T-cell (primary cell): ENCODE measurements around the gene PARD3. TPM values are rescaled to one million over a fixed set of nuclear protein-coding genes. Genes with fewer than 3 reads are reported as not detected.

ENCODE experiments used
- ATAC-seq, 4 experiments: fragments of 200-7000 bp in 3 of 4; fragments of 150-1000 bp in 1 of 4; cut with Tn5 transposase; replicated peaks in 1 of 4; 1 replicate in 3 of 4; 2 replicates in 1 of 4; pipeline ENCODE4 v1.10.0; 2021; ENCODE audit warnings: moderate library complexity in 3 of 4, mild to moderate bottlenecking in 2 of 4, moderate number of reproducible peaks in 1 of 4
- CTCF ChIA-PET, 2 donors: fragments of 300-600 bp; sonication (Branson Sonifier 250); formaldehyde crosslinking; loops; one replicate each; lab custom pipeline; 2022; ENCODE audit warnings: antibody characterized with exemption in 2 of 2; lab: Charles Lee
- POLR2A ChIA-PET, 2 donors: fragments of 300-600 bp; sonication (Branson Sonifier 250); formaldehyde crosslinking; loops; one replicate each; lab custom pipeline; 2022; ENCODE audit warnings: antibody characterized with exemption in 2 of 2; lab: Charles Lee
- DNase-seq, 35 experiments: peaks; one replicate each; pipeline versions ENCODE4 v3.0.0 to v3.0.0-alpha.2; 2013 to 2023
- H3K27ac ChIP-seq: one replicate; pipeline ENCODE4 v1.5.1; 2013; ENCODE audit warnings: low read length
- H3K27me3 ChIP-seq, 2 experiments: replicated peaks in 1 of 2; 1 replicate in 1 of 2; 2 replicates in 1 of 2; pipeline versions ENCODE4 v1.6.1 to v1.7.0; 2013; ENCODE audit warnings: low read length in 1 of 2, mixed read lengths in 1 of 2; ENCODE audit not compliant: control insufficient read depth in 2 of 2, insufficient read depth in 2 of 2; ENCODE audit errors: extremely low read depth in 1 of 2
- H3K36me3 ChIP-seq, 2 donors: 1 replicate in 1 of 2; 2 replicates in 1 of 2; pipeline versions ENCODE4 v1.6.1 to v1.7.0; 2013; ENCODE audit warnings: low read length in 1 of 2; ENCODE audit not compliant: control insufficient read depth in 2 of 2, insufficient read depth in 1 of 2; ENCODE audit errors: extremely low read depth in 1 of 2
- H3K4me1 ChIP-seq, 2 experiments: 1 replicate in 1 of 2; 2 replicates in 1 of 2; pipeline versions ENCODE4 v1.6.1 to v1.7.0; 2013; ENCODE audit warnings: low read length in 2 of 2, mixed read lengths in 1 of 2; ENCODE audit not compliant: insufficient read depth in 2 of 2, control insufficient read depth in 1 of 2; ENCODE audit errors: extremely low read depth in 1 of 2
- H3K4me3 ChIP-seq, 2 donors: 1 replicate in 1 of 2; 2 replicates in 1 of 2; pipeline versions ENCODE4 v1.5.1 to v1.7.0; 2013; ENCODE audit warnings: mild to moderate bottlenecking in 2 of 2, low read length in 1 of 2, moderate library complexity in 1 of 2; ENCODE audit not compliant: control insufficient read depth in 1 of 2; ENCODE audit errors: extremely low read depth in 1 of 2
- H3K9me3 ChIP-seq: 2 replicates; pipeline ENCODE4 v1.7.0; 2013
- H3K27ac Mint-ChIP-seq, 2 donors: one replicate each; pipeline ENCODE4 v1.8.0; 2020 to 2021; ENCODE audit warnings: mild to moderate bottlenecking in 2 of 2, mixed read lengths in 2 of 2
- H3K27me3 Mint-ChIP-seq, 2 donors: one replicate each; pipeline ENCODE4 v1.8.0; 2021 to 2022; ENCODE audit warnings: mixed read lengths in 2 of 2
- H3K36me3 Mint-ChIP-seq: one replicate; pipeline ENCODE4 v1.8.0; 2021; ENCODE audit warnings: mixed read lengths
- H3K4me1 Mint-ChIP-seq, 3 donors: one replicate each; pipeline ENCODE4 v1.8.0; 2020 to 2022; ENCODE audit warnings: mixed read lengths in 3 of 3, mild to moderate bottlenecking in 1 of 3
- H3K4me3 Mint-ChIP-seq, 3 donors: one replicate each; pipeline ENCODE4 v1.8.0; 2020 to 2022; ENCODE audit warnings: mild to moderate bottlenecking in 3 of 3, mixed read lengths in 3 of 3, moderate library complexity in 3 of 3
- H3K9me3 Mint-ChIP-seq, 3 donors: one replicate each; pipeline ENCODE4 v1.8.0; 2020 to 2022; ENCODE audit warnings: mixed read lengths in 3 of 3
- WGBS: methylation state at CpG from one replicate; pipeline ENCODE4 v1.1.5; 2013; ENCODE audit warnings: missing lambda C conversion rate; ENCODE audit not compliant: insufficient coverage; 5-methylcytosine and 5-hydroxymethylcytosine counted together
- total RNA-seq, 35 experiments: library from RNA in 6 of 35; stranded (reverse) in 6 of 35; fragments of 120-200 nt in 1 of 35; gene quantifications; one replicate each; pipeline versions ENCODE4 v1.2.1 to v1.2.4 and lab custom pipeline; 2013 to 2026

Gene PARD3
- total RNA-seq, 5 donors from 2014 or later (not counting 1 experiment from before 2014, with no cell fraction given) = 0.36 to 0.92 (median 0.65) TPM

DNA sequence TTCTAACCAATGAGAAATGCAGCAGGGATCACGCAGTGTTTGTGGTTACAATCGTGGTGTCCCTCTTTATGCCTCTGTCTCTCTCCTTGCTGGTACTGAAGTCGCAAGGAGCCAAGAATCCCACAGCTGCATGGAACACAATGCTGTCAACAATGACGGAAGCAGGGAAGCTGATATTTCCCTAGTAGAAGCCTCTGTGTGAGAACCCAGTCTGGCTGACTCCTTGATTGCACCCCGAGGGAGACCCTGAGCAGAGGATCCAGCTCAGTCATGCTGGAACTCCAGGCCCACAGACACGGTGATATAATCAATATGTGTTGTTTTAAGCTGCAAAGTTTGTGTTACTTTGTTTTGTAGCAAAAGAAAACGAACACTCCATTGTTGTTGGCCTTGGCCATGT, 677.9 kb downstream of the PARD3 start:
- DNase-seq = no peak
- H3K27ac Mint-ChIP-seq = no peak overlapping the region
- H3K27me3 Mint-ChIP-seq = peaks cover 0 to 8% of the 10 kb centered on the region in 2 donors
- H3K36me3 Mint-ChIP-seq = no peaks in the 10 kb centered on the region
- Histone ChIP-seq H3K4me3 (no peak overlapping the region), H3K9me3 (no peaks in the 10 kb centered on the region), H3K27me3 (peaks cover 0 to 4% of the 10 kb centered on the region in 2 experiments), H3K27ac (no peak overlapping the region), H3K4me1 (peaks cover 0 to 19% of the 10 kb centered on the region in 2 experiments), H3K36me3 (no peaks in the 10 kb centered on the region)
- ChIA-PET POLR2A (no interaction called here), CTCF (interaction anchor here in 1 of 2 donors (0.6 kb wide), 1 partner anchor 114 kb away, joined by 3 read pairs; no protein-coding TSS in a partner anchor)
- WGBS = 65% methylated on average over 6 of the region's 7 CpGs
- peaks cover 0 to 8% (median 0%) of the 10 kb centered on the region in 3 donors for H3K4me1 Mint-ChIP-seq
- H3K4me3 Mint-ChIP-seq = no peak overlapping the region
- H3K9me3 Mint-ChIP-seq = no peaks in the 10 kb centered on the region
- no peak for ATAC-seq

DNA sequence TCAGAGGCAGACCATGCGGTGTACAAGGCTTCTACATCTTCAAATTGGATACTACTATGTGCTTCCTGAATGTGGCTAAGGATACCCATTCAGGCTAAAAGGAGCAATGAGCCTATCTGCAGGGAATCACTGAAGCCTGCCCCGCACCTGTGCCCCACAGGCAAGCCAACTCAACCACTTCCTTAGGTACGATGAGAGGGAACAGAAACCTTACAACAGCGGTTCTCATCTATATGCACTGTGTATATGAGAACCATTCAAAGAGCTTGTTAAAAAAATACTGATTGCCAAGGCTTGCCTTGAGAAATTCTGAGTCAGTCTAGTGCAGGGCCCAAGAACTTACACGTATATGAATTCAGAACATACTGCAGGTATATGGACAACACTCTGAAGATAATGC, 679.6 kb downstream of the PARD3 start:
- Mint-ChIP-seq H3K36me3 (no peaks in the 10 kb centered on the region), H3K4me1 (peaks cover 0 to 8% (median 0%) of the 10 kb centered on the region in 3 donors), H3K27ac (no peak overlapping the region), H3K9me3 (no peaks in the 10 kb centered on the region), H3K27me3 (peaks cover 0 to 8% of the 10 kb centered on the region in 2 donors), H3K4me3 (no peak overlapping the region)
- H3K4me1 ChIP-seq = peaks cover 0 to 19% of the 10 kb centered on the region in 2 experiments
- no peak overlapping the region for H3K4me3 ChIP-seq
- no peak overlapping the region for H3K27ac ChIP-seq
- no peak for DNase-seq
- no peaks in the 10 kb centered on the region for H3K9me3 ChIP-seq
- ChIA-PET POLR2A (no interaction called here), CTCF (no interaction called here)
- no peak for ATAC-seq
- no peaks in the 10 kb centered on the region for H3K36me3 ChIP-seq
- WGBS = 60% methylated on average over 2 of the region's 5 CpGs
- peaks cover 0 to 4% of the 10 kb centered on the region in 2 experiments for H3K27me3 ChIP-seq

- Histone ChIP-seq H3K4me1 (peaks cover 0 to 19% of the 10 kb centered on the region in 2 experiments), H3K27ac (no peak overlapping the region), H3K4me3 (no peak overlapping the region), H3K27me3 (peaks cover 0 to 4% of the 10 kb centered on the region in 2 experiments), H3K9me3 (no peaks in the 10 kb centered on the region), H3K36me3 (no peaks in the 10 kb centered on the region)
- ChIA-PET POLR2A (no interaction called here), CTCF (no interaction called here)
- peaks cover 0 to 4% (median 0%) of the 10 kb centered on the region in 3 donors for H3K9me3 Mint-ChIP-seq
- peaks cover 0 to 15% of the 10 kb centered on the region in 2 donors for H3K27me3 Mint-ChIP-seq
- H3K4me1 Mint-ChIP-seq = peaks cover 0 to 8% (median 0%) of the 10 kb centered on the region in 3 donors
- no peak for DNase-seq
- 40% methylated on average over 1 of the region's 1 CpG for WGBS
- no peaks in the 10 kb centered on the region for H3K36me3 Mint-ChIP-seq
- H3K27ac Mint-ChIP-seq = no peak overlapping the region
- H3K4me3 Mint-ChIP-seq = no peak overlapping the region
- no peak for ATAC-seq
Measured at GRCh38 chr10:34134602-34135001, 680.5 kb downstream of the PARD3 start.

GRCh38 chr10:34133406-34133805, 681.7 kb downstream of the PARD3 start:
- H3K4me3 Mint-ChIP-seq = no peak overlapping the region
- ChIA-PET CTCF (no interaction called here), POLR2A (no interaction called here)
- H3K27me3 Mint-ChIP-seq = peaks cover 0 to 15% of the 10 kb centered on the region in 2 donors
- peaks cover 0 to 8% (median 0%) of the 10 kb centered on the region in 3 donors for H3K4me1 Mint-ChIP-seq
- no CpG with 5 or more reads among the region's 5 CpGs for WGBS
- Histone ChIP-seq H3K4me3 (no peak overlapping the region), H3K9me3 (no peaks in the 10 kb centered on the region), H3K27me3 (peaks cover 0 to 4% of the 10 kb centered on the region in 2 experiments), H3K27ac (no peak overlapping the region), H3K36me3 (no peaks in the 10 kb centered on the region), H3K4me1 (peaks cover 0 to 19% of the 10 kb centered on the region in 2 experiments)
- ATAC-seq (no peak), DNase-seq (no peak)
- no peak overlapping the region for H3K27ac Mint-ChIP-seq
- peaks cover 0 to 4% (median 0%) of the 10 kb centered on the region in 3 donors for H3K9me3 Mint-ChIP-seq
- H3K36me3 Mint-ChIP-seq = no peaks in the 10 kb centered on the region

DNA sequence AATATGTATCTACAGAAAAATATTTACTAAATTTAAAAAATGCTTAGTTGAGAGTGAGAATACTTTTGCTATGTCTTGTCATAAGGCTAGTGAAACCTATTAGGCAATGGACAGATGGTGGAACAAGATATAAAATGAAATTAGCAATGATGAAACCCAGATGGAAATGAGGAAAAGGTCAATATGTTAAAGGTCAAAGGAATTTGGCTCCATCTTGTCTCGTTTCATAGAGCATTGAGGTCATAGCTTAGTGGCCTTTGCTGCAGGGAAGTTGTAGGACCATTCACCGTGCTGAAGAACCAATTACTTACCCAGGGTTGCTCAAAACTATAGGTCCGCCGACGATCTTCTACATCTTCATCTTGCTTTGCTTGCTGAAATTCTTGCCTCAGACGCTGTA, 683.9 kb downstream of the PARD3 start:
- WGBS = 64% methylated on average over 3 of the region's 6 CpGs
- peaks cover 0 to 4% of the 10 kb centered on the region in 2 experiments for H3K27me3 ChIP-seq
- no peaks in the 10 kb centered on the region for H3K36me3 ChIP-seq
- DNase-seq (no peak), ATAC-seq (no peak)
- no peaks in the 10 kb centered on the region for H3K9me3 ChIP-seq
- H3K4me3 ChIP-seq = no peak overlapping the region
- no peak overlapping the region for H3K27ac Mint-ChIP-seq
- H3K4me1 Mint-ChIP-seq = peaks cover 0 to 8% (median 0%) of the 10 kb centered on the region in 3 donors
- peaks cover 0 to 4% (median 0%) of the 10 kb centered on the region in 3 donors for H3K9me3 Mint-ChIP-seq
- H3K4me3 Mint-ChIP-seq = no peak overlapping the region
- peaks cover 0 to 8% of the 10 kb centered on the region in 2 experiments for H3K4me1 ChIP-seq
- no peak overlapping the region for H3K27ac ChIP-seq
- H3K27me3 Mint-ChIP-seq = peaks cover 0 to 13% of the 10 kb centered on the region in 2 donors
- ChIA-PET POLR2A (no interaction called here), CTCF (interaction anchor here in 1 of 2 donors (0.6 kb wide), 1 partner anchor 10 kb away, joined by 3 read pairs; no protein-coding TSS in a partner anchor)
- no peaks in the 10 kb centered on the region for H3K36me3 Mint-ChIP-seq

- ChIA-PET CTCF (no interaction called here), POLR2A (no interaction called here)
- no peak overlapping the region for H3K27ac Mint-ChIP-seq
- Histone ChIP-seq H3K4me1 (peaks cover 0 to 4% of the 10 kb centered on the region in 2 experiments), H3K9me3 (no peaks in the 10 kb centered on the region), H3K36me3 (no peaks in the 10 kb centered on the region), H3K27ac (no peak overlapping the region), H3K27me3 (no peaks in the 10 kb centered on the region), H3K4me3 (no peak overlapping the region)
- DNase-seq (no peak), ATAC-seq (no peak)
- no peak overlapping the region for H3K4me3 Mint-ChIP-seq
- peaks cover 3 to 7% (median 3%) of the 10 kb centered on the region in 3 donors for H3K4me1 Mint-ChIP-seq
- H3K36me3 Mint-ChIP-seq = no peaks in the 10 kb centered on the region
- WGBS = no CpG with 5 or more reads among the region's 1 CpG
- H3K27me3 Mint-ChIP-seq = peaks cover 0 to 7% of the 10 kb centered on the region in 2 donors
- H3K9me3 Mint-ChIP-seq = peaks cover 0 to 4% (median 0%) of the 10 kb centered on the region in 3 donors
Measured at GRCh38 chr10:34127676-34128075, 687.4 kb downstream of the PARD3 start.
